ENCODE results near the gene BMP6. TPM values are rescaled to one million over a fixed set of nuclear protein-coding genes. Genes with fewer than 3 reads are reported as not detected.

Gene BMP6
- polyA plus RNA-seq, 1 donor from 2014 or later = 2.4 TPM

DNA sequence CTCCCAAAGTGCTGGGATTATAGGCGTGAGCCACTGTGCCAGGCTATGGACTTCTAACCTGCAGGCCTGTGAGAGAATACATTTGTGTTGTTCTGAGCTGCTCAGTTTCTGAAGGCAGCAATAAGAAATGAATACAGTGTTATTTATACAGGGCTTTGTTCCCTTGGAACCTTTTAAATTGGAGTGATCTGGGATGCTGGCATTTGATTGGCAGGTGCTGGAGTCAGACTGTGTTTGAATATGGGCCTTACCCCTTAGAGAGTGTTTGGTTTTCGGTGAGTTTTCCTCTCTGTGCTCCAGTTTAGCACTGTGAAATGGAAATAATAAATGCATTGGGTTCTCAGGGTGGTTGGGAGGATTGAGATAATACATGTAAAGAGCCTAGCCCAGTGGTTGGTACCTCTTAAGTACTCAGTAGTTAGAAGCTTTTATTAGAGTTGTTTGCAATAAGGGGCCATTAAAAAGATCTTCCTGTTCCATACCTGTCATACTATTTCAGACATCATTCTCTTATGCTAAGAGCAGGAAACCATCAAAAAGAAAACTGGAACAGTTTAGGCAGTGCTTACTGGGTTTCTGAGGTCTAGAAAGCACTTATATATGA is 22.1 kb downstream of the BMP6 start:
- Histone ChIP-seq H3K9me3 (ENCODE audit: low read length) (no peaks in the 10 kb centered on the region), H3K4me3 (ENCODE audit: low read length) (no peak overlapping the region), H3K4me2 (ENCODE audit: low read length) (no peak overlapping the region), H3K36me3 (ENCODE audit: insufficient read depth, low read length) (no peaks in the 10 kb centered on the region), H2AFZ (ENCODE audit: low read depth, low read length) (no peak overlapping the region), H4K20me1 (ENCODE audit: insufficient read depth) (no peaks in the 10 kb centered on the region), H3K79me2 (replicated peaks; ENCODE audit: insufficient read depth, low read length) (no peaks in the 10 kb centered on the region), H3K27me3 (ENCODE audit: insufficient read depth, low read depth, low read length) (no peaks in the 10 kb centered on the region), H3K9ac (ENCODE audit: low read length) (peak overlapping the region; percentile 30), H3F3A (ENCODE audit: insufficient read depth, low read length, poor library complexity, severe bottlenecking) (no peaks in the 10 kb centered on the region), H3K27ac (ENCODE audit: low read length) (peak overlapping the region; percentile 70), H3K9me2 (ENCODE audit: insufficient read depth, low read length) (no peaks in the 10 kb centered on the region)
- peak; percentile 78 for TF ChIP-seq EP300 (conservative IDR thresholded peaks at IDR 0.05; ENCODE audit: poor library complexity, severe bottlenecking)
- TF ChIP-seq POLR2AphosphoS5 (IDR thresholded peaks at IDR 0.05) = peak; percentile 66
- no peak for TF ChIP-seq EZH2 (IDR thresholded peaks at IDR 0.05; ENCODE audit: borderline replicate concordance, insufficient read depth, low read length, poor library complexity, severe bottlenecking)
- TF ChIP-seq, protein P1, sequence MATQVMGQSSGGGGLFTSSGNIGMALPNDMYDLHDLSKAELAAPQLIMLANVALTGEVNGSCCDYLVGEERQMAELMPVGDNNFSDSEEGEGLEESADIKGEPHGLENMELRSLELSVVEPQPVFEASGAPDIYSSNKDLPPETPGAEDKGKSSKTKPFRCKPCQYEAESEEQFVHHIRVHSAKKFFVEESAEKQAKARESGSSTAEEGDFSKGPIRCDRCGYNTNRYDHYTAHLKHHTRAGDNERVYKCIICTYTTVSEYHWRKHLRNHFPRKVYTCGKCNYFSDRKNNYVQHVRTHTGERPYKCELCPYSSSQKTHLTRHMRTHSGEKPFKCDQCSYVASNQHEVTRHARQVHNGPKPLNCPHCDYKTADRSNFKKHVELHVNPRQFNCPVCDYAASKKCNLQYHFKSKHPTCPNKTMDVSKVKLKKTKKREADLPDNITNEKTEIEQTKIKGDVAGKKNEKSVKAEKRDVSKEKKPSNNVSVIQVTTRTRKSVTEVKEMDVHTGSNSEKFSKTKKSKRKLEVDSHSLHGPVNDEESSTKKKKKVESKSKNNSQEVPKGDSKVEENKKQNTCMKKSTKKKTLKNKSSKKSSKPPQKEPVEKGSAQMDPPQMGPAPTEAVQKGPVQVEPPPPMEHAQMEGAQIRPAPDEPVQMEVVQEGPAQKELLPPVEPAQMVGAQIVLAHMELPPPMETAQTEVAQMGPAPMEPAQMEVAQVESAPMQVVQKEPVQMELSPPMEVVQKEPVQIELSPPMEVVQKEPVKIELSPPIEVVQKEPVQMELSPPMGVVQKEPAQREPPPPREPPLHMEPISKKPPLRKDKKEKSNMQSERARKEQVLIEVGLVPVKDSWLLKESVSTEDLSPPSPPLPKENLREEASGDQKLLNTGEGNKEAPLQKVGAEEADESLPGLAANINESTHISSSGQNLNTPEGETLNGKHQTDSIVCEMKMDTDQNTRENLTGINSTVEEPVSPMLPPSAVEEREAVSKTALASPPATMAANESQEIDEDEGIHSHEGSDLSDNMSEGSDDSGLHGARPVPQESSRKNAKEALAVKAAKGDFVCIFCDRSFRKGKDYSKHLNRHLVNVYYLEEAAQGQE (IDR thresholded peaks at IDR 0.05; ENCODE audit: borderline replicate concordance) = peak; percentile 26

DNA sequence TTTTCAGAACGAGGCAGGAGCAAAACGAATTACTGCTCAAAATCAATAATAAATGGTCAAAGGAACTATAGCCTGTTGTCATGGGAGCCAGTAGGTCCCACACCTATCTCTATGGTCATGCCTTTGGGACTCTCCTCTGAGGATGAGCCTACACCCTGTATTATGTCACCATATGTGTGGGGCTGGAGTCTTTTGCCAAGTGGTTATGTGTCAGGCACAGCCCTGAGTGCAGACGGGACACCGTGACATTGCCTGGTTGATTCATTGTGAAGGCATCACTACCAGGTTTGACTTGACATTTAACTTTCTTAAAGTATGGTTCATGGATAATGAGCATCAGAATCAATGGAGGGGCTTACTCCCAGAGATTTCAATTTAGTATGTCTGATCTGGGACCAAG is 23.6 kb downstream of the BMP6 start:
- no peaks in the 10 kb centered on the region for H4K20me1 ChIP-seq (ENCODE audit: insufficient read depth)
- H3K79me2 ChIP-seq (replicated peaks; ENCODE audit: insufficient read depth, low read length) = no peaks in the 10 kb centered on the region
- H3K36me3 ChIP-seq (ENCODE audit: insufficient read depth, low read length) = no peaks in the 10 kb centered on the region
- no peak overlapping the region for H3K9ac ChIP-seq (ENCODE audit: low read length)
- H3K4me3 ChIP-seq (ENCODE audit: low read length) = no peak overlapping the region
- H3K27ac ChIP-seq (ENCODE audit: low read length) = no peak overlapping the region
- no peaks in the 10 kb centered on the region for H3K9me2 ChIP-seq (ENCODE audit: insufficient read depth, low read length)
- no peaks in the 10 kb centered on the region for H3F3A ChIP-seq (ENCODE audit: insufficient read depth, low read length, poor library complexity, severe bottlenecking)
- no peak for TF ChIP-seq MXI1 (conservative IDR thresholded peaks at IDR 0.05; ENCODE audit: poor library complexity, severe bottlenecking)
- TF ChIP-seq EZH2 (IDR thresholded peaks at IDR 0.05; ENCODE audit: borderline replicate concordance, insufficient read depth, low read length, poor library complexity, severe bottlenecking) = no peak
- TF ChIP-seq RAD21 (conservative IDR thresholded peaks at IDR 0.05) = no peak
- no peak for TF ChIP-seq TAF1 (IDR thresholded peaks at IDR 0.05; ENCODE audit: low read depth)
- TF ChIP-seq POLR2AphosphoS5 (IDR thresholded peaks at IDR 0.05) = no peak
- no peak for TF ChIP-seq SMC3 (conservative IDR thresholded peaks at IDR 0.05; ENCODE audit: poor library complexity)
- TF ChIP-seq, protein P1 (IDR thresholded peaks at IDR 0.05; ENCODE audit: borderline replicate concordance) = no peak
- TF ChIP-seq, protein P2, sequence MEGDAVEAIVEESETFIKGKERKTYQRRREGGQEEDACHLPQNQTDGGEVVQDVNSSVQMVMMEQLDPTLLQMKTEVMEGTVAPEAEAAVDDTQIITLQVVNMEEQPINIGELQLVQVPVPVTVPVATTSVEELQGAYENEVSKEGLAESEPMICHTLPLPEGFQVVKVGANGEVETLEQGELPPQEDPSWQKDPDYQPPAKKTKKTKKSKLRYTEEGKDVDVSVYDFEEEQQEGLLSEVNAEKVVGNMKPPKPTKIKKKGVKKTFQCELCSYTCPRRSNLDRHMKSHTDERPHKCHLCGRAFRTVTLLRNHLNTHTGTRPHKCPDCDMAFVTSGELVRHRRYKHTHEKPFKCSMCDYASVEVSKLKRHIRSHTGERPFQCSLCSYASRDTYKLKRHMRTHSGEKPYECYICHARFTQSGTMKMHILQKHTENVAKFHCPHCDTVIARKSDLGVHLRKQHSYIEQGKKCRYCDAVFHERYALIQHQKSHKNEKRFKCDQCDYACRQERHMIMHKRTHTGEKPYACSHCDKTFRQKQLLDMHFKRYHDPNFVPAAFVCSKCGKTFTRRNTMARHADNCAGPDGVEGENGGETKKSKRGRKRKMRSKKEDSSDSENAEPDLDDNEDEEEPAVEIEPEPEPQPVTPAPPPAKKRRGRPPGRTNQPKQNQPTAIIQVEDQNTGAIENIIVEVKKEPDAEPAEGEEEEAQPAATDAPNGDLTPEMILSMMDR (IDR thresholded peaks at IDR 0.05; ENCODE audit: poor library complexity, severe bottlenecking) = no peak
- no peak for TF ChIP-seq EP300 (conservative IDR thresholded peaks at IDR 0.05; ENCODE audit: poor library complexity, severe bottlenecking)
- H3K27me3 ChIP-seq (ENCODE audit: insufficient read depth, low read depth, low read length) = no peaks in the 10 kb centered on the region
- no peak overlapping the region for H2AFZ ChIP-seq (ENCODE audit: low read depth, low read length)
- no peaks in the 10 kb centered on the region for H3K9me3 ChIP-seq (ENCODE audit: low read length)
- H3K4me2 ChIP-seq (ENCODE audit: low read length) = no peak overlapping the region

Measured in neural cell (in vitro differentiated cells).